GM18519 (cell line): ENCODE measurements around the gene SEBOX.

ENCODE experiments used
- ATAC-seq: cut with Tn5 transposase; IDR thresholded peaks from one replicate; pipeline ENCODE4 v1.9.1; 2021; ENCODE audit warnings: mild to moderate bottlenecking, moderate library complexity; ENCODE audit not compliant: unreplicated experiment, low FRiP score

SEBOX gene, protein sequence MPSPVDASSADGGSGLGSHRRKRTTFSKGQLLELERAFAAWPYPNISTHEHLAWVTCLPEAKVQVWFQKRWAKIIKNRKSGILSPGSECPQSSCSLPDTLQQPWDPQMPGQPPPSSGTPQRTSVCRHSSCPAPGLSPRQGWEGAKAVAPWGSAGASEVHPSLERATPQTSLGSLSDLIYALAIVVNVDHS

DNA sequence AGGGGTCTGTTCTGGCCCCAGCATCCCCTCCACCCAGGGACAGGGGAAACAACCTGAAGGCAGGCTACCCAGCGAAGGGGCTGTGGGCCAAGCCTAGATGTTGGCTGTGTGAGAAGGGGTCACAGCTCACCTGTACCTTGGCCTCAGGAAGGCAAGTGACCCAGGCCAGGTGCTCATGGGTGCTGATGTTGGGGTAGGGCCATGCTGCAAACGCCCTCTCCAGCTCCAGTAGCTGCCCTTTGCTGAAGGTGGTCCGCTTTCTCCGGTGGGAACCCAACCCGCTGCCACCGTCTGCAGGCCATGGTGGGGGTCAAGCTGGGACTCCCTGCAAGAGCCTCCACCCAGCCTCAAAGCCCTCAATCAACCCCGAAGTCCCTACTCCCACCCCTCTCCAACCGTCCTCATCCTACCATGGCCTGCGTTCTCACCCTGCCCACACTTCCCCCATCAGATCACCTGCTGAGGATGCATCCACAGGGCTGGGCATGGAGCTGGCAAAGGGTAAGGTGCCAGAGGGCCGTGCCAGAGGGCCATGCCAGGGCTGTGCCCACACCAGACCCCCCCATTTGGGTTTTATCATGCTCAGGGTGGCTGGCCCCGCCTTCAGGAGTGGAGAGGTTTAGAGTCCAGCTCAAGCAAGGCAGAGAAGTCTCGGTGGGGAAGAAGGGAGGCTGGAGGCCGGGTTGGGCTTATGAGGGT lies at the start of gene SEBOX:
SEBOX (minus strand) TSS at position 535 of the 699 bp plus-strand sequence; CDS start at position 487, 48 bp downstream.
- ATAC-seq, result no peak

DNA sequence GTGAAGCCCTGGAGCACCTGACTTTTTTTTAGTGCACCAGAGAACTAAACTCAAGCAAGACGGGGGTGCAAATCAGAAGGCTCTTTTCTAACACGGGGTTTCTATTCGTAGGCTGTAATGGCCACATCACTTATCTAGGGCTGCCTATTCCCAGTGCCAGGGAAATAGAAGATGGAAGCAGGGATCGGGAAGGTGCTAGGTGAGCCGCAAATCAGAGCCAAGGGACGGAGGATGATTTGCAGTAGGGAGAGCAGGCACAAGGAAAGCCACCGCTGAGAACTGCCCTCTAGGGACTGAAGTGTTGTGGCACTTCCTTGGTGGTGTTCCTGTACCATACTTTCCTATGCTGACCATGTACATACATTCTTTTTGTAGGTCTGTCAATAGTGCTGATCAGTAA lies 48.8 kb upstream of the SEBOX start:
- ATAC-seq, result no peak

DNA sequence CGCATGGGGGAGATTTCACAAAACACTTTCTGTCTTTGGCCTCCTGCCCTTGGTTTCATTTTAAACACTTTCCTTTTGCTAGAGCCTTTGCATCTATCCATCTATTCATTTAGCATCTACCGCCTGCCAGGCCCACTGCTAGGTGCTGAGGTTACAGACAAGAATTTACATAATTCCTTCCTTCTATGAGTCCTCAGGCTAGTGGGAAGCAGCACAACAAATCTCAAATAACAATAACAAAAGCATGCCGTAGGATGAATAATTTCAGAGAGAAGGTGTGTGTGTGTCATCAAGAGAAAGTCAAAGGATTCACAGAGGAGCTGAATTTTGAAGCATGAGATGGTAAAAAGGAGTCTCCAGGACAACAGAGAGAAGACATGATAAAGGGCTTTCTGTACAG lies 47.1 kb upstream of the SEBOX start:
- ATAC-seq, result no peak

DNA sequence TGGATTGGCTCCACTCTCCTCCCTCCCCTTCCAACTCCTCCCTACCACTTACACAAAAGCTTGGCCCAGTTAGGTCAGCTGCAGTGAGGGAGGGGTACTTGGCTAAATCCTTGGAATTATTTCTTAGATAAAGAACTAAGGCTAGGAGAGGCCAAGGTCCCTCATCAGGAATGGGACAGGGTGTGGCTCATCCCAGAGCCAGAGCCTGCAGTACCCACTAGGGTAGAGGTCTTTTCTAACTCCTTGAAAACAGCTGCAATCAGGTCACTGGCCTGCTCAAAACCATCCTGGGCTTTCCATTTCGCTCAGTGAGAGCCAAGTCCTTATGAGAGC lies 42.9 kb upstream of the SEBOX start:
- ATAC-seq, result no peak

DNA sequence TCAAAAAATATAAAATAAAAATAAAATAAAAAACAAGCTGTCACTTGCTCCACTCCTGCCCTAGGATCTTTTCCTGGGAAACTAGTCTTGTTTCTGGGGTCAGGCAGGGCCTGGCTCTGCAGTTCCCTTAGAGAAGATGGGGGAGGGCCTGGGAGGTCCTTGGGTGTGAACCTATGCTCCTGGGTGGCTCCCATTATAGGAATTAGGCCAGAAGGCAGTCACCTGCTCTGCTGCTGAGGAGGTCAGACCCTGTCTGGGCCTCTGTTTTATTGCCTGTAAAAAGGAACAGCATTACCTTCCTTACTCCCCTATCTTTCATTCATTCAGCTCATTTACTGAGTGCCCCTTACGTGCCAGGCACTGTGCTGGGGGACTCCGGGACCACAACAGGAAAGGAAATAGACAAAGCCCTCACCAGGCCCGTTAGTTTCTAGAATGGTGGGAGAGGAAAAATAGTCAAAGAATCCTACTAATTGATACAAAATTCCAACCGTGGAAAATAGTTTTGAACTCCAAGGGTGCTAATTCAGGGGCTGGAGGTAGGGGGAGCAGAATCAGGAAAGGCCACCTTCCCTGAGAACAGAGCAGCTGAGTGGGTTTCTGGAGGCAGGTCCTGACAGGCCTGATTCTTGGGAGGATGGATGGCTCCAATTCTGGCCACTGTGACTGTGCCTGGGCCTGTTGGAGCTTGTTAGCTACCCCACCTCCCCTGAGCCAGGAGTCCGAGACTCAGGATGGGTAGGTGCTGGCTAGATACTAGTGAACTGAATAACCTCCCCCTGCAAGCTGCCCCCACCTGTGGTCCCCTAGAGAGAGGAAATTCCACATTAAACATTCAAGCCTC lies 42.4 kb upstream of the SEBOX start:
- ATAC-seq, result no peak

DNA sequence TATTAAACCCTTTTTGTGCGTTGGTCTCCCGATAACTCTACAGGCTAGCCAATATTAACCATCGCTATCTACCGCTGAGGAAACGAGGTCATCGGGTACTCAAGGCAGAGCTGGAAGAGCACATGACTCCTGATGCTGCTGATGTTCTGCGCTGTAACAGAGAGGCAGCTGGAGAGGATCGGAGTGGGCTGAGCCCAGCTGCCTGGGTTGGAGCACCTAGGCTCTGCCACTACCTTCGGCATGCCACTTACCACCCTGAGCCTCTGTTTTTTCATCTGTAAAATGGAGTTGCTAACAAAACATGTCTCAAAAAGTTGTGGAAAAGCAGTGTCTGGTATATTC lies 41.4 kb upstream of the SEBOX start:
- ATAC-seq, result no peak

DNA sequence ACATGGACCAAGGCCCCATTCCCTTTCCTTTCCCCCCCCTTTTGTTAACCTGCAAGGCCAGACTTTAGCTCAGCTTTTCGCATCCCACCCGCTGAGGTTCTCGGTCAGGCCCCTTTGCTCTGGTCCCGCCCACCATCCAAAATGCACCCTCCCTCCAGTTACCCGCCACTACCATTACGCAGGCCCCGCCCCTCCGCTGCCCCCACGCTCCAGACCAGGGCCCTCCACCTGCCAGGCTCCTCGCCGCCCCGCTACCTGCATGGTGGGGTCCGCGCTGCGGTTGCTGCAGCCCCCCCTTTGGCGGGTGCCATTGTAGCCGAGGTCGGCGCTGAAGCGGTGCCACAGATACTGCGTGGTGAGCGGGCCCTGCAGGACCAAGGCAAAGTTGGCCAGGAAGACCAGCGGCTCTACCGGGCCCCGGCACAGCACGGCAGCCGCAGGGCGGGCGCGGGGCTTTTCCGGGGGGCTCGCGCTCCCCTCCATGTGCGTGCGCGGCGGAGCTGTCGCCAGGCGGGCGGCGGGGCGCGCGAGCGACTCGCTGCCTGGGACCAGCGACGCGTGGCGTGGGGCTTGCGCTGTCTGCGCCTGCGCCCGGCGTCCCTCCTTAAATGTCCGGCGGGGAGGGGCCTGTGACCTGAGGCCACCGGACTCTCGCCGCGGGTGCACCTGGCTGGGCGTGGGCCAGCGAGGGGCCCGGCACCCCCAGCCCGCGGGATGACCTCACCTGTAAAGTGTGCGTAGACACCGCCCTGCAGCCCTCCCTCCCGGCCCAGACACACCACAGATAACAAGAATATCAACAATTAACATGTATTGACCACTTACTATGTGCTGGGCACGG lies 40.9 kb upstream of the SEBOX start, which contains the start of gene SLC46A1:
SLC46A1 (minus strand) TSS at position 581 of the 841 bp plus-strand sequence; CDS start at position 483, 98 bp downstream.
- ATAC-seq, result no peak

DNA sequence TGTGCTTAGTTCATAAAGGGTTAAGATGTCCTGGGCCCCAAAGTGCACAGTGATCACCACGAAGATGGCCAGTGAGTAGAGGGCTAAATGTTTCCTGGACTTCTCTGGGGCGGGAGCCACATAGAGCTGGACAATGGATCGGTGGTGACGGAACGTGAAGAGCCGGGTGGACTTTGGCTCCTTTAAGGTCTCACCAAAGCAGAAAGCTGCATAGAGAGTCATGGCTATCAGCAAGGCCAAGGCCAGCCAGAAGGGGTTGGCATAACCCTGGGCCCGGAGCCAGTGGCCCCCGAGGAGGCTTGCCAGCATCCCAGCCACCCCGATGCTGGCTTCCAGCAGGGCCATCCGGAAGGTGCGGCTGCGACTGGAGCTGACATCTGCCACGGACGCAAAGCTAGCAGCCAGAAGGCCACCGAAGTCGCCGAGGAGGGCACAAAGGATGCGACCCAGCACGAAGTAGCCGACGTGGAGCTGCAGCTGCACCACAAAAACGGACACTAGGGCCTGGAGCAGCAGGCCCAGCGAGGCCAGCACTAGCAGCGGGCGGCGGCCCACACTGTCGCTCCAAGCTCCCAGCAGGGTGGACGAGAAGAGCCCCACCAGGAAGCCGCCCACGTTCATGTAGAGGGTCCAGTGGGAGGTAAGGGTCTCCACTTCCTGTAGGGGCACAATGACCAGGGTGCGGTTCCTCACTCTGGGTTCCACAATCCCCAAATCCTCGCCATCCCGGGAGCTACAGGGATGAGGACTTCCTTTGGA lies 40.0 kb upstream of the SEBOX start:
- ATAC-seq, result no peak

DNA sequence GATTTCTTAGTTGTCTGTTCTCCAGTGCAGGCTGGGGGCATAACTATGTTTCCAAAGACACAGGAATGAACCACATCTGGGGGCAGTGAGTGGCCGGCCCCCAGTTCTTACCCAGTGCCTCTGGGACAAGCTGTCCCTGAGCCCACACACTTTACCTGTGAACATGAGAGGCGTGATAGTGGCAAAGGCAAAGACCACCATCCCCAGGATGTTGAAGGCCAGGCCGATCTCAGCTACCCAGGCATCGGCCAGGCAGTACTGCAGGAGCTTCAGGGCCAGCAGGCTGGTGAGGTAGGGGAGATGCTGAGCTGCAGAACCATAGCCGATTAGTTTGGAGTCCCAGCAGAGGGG lies 39.4 kb upstream of the SEBOX start:
- ATAC-seq, result no peak

DNA sequence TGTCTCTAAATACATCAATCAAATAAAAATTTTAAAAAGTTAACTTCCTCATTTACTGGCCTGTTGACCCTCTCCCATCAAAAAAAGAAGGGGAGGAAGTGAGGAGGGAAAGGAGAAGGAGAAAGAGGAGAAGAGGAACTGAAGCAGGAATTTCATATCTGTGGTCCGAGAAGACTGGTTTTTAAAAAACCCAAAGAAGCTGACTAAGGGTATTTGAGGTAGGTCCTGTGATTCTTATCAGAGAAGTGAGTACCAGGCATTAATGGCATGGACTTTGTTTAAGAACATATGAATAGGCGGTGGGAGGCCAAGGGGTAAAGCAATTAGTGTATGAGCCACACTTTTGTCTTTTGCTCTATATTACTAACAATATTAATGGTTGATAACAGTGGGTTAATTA lies 39.0 kb upstream of the SEBOX start:
- no peak for ATAC-seq

DNA sequence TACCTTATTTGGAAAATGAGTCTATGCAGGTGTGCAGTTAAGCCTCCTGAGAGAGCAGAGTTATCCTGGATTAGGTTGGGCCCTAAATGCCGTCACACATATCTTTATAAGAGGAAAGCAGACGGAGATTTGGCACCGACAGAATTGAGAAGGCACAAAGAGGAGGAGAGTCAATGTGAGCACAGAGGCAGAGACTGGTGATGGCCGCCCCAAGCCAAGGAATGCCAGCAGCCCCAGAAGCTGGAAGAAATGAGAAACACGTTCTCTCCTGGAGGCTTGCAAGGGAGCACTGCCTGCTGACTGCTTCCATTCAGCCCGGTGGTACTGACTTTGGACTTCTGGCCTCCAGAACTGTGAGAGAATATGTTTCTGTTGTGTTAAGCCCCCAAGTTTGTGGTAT lies 37.8 kb upstream of the SEBOX start:
- no peak for ATAC-seq

DNA sequence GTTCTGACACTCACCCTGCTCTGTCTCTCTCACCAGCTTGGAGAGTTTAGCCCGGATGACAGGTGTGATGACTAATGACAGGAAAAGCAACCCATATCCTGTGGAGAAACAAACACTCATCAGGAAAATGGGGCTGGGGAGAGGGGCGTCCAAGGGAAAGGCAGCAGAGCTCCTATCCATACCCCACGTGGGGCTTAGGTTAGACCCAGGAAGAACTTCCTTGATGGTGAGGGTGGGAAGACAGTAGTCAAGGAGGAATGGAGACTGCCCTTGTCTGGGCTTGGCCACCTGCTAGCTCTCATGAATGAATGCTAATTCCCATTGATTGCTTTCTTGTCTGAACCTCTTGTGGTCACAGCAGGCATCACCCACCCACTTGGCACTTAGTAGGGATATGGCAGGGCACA lies 37.2 kb upstream of the SEBOX start:
- ATAC-seq, result no peak

DNA sequence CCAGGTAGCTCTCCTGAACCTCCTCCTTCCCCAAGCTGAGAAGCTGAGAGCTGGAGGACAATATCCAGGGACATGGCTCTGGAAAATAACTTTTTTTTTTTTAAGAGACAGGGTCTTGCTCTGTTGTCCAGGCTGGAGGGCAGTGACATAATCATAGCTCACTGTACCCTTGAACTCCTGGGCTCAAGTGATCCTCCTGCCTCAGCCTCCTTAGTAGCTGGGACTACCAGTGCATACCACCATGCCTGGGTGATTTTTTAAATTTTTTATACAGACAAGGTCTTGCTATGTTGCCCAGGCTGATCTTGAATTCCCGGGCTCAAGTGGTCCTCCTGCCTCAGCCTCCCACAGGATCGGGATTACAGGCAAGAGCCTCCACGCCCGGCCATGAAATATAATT lies 34.8 kb upstream of the SEBOX start:
- ATAC-seq, result no peak

DNA sequence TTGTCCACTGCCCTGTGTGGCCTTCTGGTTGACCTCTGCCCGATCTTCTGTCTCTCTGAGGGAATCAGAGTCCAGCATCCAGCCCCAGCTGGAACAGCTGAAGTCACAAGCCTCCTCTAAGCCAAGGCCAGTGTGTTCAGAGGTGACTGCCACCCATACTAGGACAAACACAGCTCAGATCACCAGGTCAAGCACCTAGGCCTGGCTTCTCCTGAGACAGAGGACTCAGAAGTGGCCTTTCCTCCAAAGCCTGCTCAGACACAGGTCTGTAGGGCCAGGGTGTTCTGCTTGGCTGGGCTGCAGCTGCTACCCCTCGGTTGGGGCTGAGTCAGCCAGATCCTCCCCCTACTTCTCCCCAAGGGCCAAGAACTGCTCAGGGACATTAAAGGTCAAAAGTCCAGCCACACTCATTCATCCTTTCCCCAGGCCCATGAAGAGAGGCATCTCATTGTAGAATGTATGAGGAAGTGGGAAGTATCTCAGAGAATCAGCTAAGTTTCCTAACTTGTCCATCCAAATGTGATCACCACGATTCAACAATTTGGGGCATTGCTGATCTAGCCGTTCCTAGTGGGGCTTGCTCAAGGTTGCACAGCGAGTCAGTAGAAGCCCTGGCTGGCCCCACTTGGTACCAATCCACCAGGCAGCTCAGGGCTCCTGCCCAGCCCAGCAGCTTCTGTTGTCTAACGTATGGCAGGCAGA lies 33.4 kb upstream of the SEBOX start:
- ATAC-seq, result no peak

DNA sequence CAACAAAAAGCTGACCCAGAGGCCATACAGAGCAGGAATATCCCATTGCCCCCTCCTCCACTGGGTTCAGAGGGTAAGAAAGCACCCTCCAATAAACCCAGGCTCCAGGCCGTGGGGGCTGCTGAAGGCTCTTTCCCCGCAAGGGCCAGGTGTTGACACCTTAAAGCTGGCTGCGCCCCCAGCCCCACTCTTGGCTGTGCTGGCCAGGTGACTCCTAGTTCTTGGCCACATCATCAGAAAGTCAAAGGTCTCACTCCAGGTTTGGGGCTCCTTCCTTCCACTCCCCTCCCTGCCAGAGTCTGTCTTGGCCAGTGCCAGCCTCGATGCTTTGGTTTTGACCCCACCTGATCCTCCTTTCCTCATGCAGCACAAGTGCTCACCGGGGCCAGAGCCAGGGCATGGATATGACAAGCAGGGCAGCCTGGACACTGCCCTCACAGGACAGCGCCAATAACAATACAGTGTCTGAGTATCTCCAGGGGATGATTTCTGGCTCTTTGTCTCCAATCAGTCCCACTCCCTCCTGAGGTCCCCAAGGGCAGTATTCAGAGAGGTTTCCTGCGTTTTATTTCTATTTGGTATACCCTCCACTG lies 32.8 kb upstream of the SEBOX start:
- ATAC-seq, result no peak

DNA sequence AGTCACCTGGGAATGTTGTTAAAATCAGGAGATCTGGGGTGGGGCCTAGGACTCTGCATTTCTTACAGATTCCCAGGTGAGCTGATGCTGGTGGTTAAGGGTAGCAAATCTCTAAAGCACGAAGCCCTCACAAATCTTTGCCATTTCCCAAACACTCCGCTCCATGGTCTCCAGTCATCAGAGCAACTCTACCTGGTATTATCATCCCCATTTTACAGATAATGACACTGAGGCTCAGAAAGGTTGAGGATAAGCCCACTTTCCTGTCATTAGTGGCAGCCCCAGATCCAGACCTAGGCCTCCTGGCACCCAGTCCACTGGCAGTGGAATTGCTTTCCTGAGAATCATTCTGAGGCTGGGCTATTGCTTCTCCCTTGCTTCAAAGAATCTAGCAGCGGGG lies 32.3 kb upstream of the SEBOX start:
- no peak for ATAC-seq

DNA sequence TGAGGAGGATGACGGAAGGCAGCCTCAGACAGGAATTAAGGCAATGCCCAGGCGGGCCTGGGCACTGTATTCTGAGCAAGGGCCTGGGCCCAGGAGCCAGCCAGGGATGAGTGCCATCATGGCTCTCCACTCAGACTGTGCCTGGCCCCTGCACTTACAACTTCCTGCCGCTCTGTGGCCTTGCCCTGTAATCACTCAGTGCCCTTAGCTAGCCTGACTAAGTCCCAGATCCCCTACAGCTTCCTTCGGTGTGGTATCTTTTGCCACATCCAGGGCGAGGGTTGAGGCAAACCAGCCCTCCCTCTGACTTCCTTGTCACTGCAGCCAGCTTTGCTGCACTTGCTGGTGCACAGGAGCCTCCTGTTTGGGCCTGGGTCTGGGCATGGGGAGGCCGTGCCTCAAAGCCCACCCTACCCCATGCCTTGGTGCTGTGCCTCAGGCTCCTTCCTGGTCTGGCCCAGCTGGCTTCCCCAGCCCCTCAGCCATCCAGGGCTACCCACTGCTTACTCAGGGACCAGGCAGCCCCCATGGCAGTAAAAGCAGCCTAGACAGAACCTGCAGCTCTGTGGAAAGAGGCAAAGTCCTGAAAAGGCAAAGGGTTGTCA lies 31.7 kb upstream of the SEBOX start:
- ATAC-seq, result no peak

DNA sequence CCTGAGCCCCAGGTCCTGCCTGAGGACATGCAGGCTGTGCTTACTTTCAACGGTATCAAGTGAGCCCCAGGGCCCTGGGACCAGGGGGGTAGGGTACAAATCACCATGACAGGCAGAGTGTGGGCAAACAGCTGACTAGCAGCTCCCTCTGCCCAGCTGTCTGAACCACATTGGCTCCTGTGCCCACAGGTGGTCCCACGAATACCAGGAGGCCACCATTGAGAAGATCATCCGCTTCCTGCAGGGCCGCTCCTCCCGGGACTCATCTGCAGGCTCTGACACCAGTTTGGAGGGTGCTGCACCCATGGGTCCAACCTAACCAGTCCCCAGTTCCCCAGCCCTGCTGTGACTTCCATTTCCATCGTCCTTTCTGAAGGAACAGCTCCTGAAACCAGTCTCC lies 31.0 kb upstream of the SEBOX start:
- ATAC-seq, result no peak

DNA sequence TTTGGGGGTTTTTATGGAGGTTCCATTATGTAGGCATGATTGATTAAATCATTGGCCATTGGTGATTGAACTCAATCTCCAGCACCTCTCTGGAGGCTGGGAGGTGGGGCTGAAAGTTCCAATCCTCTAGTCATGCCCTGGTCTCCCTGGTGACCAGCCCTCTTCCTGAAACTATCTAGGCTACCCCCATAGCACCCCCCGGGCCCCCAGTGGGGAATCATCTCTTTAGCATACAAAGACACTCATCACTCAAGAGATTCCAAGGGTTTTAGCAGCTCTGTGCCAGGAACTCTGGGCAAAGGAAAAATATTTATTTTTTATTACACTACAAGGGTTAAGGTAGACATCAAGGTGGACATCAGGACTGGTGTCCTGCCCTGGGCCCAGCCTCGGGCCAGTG lies 30.4 kb upstream of the SEBOX start:
- ATAC-seq, result no peak
